Measurements from ENCODE around the gene MAP3K7CL.

- TF ChIP-seq CTCF (IDR thresholded peaks at IDR 0.05) (no peak), POLR2AphosphoS5 (IDR thresholded peaks at IDR 0.05) (no peak), EP300 (IDR thresholded peaks at IDR 0.05; ENCODE audit: low read depth) (no peak)
These were observed 22.5 kb downstream of the MAP3K7CL start for GRCh38 chr21:29152916-29153315.

Measured in transverse colon (tissue), 4 donors.